ENCODE data around the gene INTS1.

DNA sequence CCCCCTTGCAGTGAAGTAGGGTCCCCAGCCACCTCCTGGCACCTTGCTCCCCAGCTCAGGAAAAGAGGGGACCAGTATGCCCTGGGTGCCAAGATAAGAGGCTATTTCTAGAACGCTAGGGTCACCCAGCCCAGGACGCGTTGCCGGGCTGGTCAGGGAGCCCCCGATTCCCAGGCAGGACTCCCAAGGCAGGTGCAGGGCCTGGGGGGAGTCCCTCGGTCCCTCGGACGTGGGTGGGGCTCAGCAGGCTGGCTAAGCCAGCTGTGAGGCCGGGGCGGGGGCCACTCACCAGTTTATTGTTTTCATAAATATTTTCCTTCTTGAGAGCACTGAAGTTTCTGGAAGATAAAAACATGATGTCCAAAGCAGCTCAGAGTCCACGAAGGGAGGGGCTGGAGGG lies 54.2 kb downstream of the INTS1 start:
- TF ChIP-seq CTCF (IDR thresholded peaks at IDR 0.05; ENCODE audit: low read length) (no peak), EZH2 (optimal IDR thresholded peaks at IDR 0.05; ENCODE audit: low read depth, low read length) (no peak)

Data from MM.1S (cell line).